ENCODE measurements around the gene SIRPA.

The SIRPA gene

DNA sequence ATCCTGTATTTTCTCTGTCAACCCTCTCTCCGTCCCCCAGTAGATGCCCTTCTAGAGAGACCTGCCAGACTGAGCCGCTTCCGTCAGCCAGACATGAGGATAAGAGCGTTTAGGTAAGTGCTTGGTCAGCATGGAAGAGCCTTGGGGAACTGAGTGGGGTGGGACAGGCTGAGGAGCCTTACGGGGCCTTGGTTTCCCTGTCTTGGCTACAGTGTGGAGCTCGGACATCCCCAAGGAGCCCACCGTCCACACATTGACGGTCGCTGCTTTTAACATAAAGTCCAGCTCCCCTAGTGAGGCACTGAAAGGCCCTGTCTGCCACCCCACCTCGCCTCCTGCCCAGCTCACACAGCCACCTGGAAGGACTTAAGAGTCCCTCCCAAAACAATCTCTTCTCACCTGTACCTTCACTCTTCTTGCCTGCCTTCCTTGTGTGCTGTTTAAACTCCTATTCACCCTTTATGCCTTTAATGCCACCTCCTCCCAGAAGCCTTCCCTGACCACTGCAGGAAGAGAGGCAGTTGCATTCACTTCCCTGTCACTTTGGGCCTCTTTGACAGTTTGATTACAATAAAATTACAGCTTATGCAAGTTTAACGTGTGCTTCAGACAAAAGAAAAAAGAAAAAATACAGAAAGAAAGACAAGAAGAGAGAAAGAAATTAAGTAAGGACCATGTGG, 56.4 kb downstream of the SIRPA start:
- DNase-seq, result no peak

DNA sequence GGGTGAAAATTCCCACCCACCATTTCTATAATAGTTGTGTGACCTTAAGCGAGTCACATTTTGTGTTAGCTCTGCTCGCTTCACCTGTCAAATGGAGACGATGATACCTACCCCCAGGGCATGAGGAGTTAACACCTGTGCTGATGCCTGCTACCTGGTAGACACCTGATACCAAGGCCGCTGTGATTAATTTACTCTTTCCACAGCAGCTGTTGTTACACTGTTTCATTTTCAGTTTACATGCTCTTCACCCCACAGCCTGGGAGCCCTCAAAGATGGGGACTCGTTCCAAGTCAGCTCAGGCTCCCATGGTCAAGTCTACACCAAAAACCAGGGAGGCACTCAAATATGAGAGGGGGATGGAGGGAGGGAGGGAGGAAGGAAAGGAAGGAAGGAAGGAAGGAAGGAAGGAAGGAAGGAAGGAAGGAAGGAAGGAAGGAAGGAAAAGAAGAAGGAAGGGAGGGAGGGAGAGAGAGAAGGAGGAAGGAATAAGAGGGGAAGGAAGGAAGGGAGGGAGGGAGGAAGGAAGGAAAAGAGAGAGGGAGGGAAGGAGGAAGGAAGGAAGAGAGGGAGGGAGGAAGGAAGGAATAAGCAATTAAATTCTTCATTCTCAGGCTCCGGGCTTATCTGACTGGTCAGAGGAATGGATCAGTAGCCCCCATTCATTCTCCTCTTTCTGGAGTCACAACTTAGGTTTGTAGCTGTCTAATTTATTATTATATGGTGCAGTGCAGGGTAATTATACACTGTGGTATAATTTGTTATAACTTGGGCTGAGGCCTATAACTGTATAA, 57.7 kb downstream of the SIRPA start:
- DNase-seq, result no peak

DNA sequence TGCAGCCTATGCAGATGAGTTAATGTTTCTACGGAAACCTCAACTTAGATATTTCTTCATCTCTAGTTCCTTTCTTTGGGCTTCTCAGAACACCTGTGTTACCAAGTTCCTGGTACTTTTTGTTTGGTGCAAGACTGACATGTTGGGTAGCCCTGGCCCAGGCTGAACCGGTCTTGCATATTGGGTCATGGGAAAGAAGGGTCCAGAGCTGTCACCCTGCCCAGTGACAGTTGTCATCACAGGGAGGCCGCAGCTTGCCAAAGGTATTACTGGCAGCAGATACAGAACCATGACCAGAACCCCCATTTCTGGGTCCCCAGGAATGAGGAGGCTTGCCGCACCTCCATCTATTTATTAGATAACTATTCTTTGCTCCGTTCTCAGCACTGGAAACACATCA, 58.4 kb downstream of the SIRPA start:
- DNase-seq, result no peak

DNA sequence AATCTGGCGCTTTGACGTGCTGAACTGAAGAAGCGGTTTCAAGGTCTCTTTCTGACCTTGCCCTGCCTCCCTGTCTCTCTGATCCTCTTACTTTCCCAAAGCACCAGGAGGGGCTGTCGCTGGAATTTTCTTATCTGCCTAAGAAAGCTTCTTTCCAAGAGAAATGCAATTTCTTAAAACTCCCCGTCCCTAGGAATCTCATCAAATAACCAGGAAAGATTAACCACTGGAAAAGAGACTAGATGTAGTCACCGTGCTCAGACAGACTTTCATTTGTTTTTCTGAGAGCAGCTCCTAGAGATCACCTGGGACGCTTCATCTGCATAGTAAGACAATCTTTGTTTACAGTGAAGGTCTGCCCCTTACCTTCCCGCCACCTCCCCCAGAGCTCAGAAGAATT, 60.0 kb downstream of the SIRPA start:
- DNase-seq, result no peak

DNA sequence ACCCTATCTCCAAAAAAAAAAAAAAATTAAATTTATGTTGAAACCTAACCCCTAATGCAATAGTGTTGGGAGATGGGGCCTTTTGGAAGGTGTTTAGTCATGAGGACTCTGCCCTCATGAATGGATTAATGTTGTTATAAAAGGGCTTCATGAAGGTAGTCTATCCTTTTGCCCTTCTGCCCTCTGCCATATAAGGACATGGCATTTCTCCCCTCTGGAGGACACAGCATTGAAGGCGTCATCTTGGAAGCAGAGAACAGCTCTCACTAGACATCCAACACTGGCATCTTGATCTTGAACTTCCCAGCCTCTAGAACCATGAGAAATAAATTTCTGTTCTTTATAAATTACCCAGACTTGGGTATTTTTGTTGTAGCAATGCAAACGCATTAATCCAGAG, 63.2 kb downstream of the SIRPA start:
- no peak for DNase-seq

DNA sequence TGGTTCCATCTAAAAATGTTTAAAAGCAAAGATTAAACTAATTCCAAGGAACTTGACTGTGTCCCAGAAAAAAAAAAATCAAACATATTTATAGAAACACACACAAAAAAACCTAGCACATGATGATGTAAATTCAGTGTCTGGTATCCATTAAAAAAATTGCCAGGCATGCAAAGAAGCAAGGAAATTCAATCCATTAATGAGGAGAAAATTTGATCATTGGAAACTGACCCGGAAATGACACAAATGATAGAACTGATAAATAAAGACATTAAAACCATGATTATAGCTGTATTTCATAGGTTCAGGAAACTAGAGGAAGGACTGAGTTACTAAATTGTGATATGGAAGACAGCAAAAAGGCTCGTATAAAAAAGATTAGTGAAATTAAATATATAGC, 63.9 kb downstream of the SIRPA start:
- no peak for DNase-seq

DNA sequence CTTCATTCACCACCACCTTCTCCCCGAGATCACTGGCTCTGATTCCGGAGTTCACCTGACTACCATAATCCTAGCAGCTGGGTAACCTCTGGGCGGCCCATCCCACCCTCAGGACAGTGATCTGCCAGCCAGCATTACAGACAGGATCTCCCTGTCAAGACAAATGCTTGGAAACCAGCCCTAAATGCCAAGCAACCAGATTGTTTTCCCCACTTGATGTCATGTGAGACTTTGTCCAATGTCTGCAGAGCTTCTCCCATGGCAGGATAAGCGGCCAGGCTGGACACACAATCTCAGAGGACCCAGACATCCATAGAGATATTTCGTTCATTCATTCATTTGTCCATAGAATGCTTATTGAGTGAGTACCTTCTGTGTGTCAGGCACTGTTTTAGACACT, 66.2 kb downstream of the SIRPA start:
- no peak for DNase-seq

DNA sequence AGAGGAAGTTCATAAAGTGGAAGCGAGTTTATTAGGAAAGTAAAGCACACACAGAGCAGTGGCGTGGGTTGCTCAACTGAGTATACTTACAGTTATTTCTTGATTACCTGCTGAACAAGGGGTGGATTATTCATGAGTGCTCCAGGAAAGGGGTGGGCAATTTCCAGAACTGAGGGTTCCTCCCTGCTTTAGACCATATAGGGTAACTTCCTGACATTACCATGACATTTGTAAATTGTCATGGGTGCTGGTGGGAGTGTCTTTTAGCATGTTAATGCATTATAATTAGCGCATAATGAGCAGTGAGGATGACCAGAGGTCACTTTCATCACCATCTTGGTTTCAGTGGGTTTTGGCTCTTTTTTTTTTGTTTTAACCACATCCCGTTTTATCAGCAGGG, 68.9 kb downstream of the SIRPA start:
- DNase-seq, result no peak

DNA sequence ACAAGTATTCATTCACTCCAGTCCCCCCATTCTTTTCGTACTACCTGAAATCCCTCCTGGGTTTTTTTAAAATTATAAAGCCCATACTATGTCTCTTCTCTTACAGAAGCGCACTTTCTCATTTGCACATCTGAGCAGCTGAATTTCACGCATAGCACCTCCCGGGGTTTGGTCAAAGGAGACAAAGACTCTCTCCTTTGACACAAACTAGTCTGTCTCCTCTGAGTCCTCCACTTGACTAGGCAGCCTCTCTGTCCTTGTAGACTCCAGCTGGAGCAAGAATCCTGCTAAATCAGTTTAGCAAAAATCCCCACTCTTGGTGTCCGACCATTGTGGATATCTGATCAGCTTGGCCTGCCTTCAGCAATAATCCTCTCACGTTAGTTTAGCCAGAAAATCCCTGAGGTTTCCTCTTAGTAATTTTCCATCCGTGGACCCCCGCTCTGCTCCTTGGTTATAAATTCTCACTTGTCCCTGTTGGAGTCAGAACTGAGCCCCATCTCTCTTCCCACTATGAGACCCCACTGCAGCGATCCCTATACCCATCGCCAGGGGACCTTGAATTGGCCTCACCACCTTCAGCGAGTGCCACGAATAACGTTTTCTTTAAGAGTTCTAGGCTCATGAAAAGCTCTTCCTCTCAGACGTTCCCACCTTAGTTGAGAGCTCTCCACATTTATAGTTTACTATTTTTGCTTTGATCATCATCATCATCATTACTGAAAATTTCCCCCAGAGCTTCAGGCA, 69.6 kb downstream of the SIRPA start:
- DNase-seq, result no peak

DNA sequence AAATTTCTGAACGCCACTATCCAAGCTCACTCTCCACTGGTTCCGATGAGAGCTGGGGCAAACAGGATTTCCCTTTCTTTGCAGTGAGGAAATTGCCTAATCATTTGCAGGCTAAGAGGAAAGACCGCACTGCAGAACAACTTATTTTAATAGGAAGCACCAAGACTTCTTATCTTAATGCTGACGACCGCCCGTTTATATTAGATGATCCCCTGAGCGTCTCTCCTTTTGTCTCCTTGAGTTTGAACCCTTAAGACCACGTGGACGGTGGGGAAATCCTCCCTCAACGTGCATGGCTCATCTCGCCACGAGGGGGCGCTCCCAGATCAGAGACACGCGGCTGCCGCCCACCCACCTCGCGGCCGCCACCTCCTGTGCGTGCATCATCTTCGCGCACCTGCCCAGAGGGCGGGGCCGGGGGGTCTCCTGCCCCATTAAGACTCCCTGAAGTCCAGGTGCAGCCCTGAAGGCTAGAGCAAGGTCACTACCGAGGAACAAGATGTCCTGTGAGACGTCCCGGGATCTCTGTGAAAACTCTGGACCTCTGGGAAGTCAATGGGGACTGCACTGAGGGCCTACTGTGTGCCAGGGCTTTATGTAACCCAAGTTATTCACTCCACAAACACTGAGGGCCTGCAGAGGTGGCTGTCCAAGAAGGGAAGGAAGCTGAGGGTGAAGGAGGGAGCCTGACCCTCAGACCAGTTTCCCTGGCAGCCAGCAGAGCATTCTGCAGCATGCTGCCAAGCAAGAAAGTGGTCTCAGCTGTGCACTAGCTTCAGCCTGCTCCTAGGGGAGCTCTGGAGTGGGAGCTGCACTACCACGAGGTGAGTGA, 70.5 kb downstream of the SIRPA start:
- peak in 12 of 14 donors; percentile 30 to 82 (median 56) for DNase-seq

DNA sequence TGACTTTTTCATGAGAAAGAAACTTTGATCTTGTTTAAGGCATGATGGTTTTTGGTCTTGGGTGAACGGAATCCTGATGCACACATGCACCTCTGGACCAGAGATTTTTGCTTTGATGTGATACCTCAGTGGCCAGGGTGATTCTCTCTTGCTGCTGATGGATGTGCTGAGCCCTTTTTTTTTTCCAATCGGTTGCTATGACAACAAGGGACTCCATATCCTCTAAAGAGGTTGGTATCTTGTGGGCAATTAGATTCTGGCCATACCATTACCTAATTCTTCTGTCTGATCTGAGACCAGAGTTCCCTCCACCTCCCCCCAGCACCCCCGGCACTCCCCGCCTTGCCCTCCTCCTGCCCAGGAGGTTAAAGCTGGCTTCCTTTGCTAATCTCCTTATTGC, 73.8 kb downstream of the SIRPA start:
- no peak for DNase-seq

DNA sequence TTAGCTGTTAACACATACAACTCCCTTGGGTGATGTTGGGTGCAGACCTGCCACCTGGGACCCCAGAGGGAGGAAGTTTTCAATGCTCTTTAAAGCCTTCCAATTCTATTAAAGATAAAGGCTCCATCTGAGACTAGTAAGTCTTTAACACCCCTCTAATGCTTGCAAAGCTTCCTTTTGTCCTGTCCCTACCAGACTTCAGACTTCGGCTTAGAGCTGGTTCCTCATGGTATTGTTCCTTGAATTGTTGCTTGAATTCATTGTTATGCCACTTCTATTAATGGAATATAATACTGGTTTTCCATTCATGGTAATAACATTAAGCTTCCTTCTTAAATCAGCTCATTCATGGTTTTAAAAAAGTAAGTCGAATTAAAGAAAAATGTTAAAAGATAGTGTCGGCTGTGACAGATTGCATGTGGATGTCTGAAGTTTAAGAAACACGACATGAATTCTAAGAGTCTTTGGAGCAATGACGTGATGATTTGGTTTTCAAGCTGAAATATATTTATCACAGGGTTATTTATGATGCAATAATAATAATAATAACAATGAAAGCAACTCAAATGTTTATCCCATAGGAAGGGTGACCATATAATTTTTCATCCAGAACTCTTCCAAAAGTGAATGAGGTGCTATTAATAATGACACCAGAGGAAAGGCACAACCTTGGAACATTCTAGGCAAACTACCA, 76.8 kb downstream of the SIRPA start:
- DNase-seq, result no peak

DNA sequence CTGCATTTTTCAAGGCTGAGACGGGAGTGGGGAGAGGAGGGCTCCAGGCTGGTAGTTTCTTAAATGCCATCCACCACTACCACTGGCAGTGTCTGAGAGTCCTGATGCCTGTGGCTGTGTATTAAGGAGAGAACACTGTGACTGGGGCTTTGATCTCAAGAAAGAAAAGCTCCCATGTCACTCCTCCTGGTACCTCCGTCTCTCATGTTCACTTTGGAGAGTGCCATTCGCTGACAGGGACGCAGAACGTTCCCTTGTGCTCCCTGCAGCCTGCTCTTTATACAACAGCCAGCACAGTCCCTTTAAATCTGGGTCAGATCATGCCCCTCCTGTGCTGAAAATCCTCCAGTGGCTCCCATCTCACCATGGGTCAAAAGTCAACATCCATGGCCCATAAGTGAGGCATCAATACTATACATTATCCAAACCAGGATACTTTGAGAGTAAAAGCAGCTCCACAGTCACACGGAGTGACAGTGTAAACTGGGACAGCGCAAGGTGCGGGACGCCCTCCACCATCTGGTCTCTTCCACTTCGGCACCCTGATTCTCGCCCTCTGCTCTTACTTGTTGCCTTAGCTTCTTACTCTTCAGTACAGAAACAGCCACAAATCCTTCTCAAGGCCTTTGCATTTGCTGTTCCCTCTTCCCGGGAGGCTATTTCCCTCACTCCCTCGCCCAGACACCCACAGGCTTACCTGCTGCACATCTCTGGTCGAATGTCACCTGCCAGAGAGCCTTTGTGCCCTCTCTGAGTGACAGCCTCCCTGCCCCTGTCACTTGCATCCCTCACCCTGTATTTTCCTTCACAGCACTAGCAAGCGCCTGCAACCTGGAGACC, 78.6 kb downstream of the SIRPA start:
- DNase-seq, result no peak

DNA sequence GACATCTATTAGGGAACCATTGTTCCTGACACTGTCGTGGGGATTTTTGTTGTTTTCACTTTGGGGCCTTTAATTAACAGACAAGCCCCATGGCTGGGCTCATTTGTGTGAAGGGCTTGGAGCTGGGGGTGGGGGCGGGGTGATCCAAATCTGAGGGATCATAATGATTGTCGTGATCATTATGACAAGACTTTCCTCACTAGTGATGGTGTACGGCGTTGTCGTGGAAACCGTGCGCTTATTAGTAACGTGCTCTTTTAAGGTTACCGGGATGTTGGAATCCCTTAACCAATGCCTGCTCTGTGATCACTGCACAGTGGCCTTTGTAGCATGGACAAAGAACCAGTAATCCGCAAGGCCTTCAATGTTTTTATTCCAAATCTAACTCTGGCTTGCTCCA, 80.1 kb downstream of the SIRPA start:
- DNase-seq, result no peak

DNA sequence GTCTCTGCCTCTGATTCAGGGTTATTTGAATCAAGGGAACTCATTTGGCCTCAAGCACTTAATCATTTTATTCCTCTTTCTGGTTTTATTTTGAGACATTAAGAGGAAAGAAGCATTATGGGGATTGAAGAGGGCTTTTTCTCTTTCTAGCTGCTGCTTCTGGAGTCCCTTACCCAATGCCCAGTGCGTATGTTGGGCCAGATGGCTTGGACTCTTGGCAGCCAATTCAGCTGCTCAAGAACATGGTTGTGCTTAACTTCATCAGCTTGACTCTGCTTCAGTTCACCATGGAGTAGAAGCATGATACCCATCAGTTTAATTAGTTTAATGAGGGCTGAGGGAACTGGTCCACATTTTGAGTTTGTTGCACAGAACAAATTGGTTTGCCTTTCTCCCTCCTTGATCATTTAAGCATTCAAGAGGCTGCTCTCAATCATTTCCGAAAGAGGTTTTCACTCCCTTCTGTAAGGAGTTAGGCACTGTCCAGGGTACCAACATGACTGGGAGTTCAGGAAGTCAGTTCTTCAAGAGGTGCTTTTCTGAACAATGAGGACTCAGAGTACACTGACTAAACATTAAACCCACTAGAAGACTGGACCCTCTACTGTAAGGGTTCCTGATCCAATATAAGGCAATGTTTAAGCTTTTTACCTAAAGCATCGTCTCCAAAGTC, 84.0 kb downstream of the SIRPA start:
- peak in 1 of 14 donors; percentile 31 for DNase-seq

DNA sequence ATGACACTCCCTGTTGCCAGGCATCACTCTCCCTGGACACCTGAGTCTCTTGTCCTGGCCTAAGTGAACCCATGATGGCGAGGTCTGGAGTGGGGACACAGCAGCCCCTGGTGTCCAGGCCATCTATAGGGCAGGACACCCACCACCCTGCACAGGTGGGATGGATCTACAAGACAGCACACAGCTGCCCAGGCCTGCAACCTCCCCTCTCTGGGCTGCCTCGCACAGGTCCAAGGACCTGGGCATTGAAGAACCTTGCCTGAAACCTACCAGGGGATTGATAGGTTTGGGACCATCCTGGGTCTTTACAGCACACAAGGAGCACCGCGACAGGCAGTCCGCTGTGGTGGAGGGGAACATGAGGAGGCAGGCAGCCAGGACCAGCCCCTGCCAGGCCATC, 87.5 kb downstream of the SIRPA start:
- DNase-seq, result no peak

DNA sequence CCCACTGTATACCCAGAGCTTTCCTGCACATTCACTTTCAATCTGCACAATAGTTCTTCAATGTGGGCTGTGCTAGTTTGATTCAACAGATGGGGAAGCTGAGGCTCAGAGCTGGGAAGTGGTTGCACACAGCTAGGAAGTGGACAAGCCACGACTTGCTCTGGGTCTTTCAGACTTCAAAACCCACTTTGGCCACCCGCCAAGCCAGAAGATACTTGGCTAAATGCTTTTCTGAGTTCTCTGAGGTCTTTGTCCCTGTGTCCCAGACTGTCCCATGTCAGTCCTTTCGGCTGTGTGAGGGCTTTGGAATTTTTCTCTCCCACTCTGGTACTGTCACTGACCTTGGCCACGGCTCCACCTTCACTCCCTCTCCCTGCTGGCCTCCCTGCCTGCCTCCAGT, 88.1 kb downstream of the SIRPA start:
- peak in 1 of 14 donors; percentile 4 for DNase-seq

DNA sequence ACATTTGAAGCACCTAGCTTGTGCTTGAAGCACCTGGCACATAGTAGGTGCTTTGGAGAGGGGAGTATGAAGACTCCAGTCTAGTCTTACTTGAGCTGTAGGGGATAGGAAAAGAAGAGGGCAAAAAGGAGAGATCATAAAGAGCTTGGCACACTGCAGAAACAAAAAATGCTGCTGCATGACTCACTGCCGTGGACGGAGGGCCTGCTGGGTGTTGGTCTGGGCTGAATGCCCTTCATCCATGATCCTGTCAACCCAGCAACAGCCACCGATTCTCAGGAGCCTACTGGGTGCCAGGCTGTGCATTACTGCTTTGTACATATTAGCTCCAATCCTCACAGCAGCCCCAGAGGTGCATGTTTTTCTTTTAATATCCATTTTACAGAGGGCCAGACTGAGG, 92.6 kb downstream of the SIRPA start:
- no peak for DNase-seq

All from C1 segment of cervical spinal cord (tissue), 14 donors.